ENCODE data around the gene GRB2. TPM values are rescaled to one million over a fixed set of nuclear protein-coding genes. Genes with fewer than 3 reads are reported as not detected.
"Not testable (repeated sequence)": the region's sequence is repeated elsewhere in the genome, so short reads cannot be mapped to it uniquely, and the experiment has no call there.

GRB2 gene
- total RNA-seq (219 and 224 TPM in 2 replicates), polyA plus RNA-seq (114 and 152 TPM in 2 replicates), polyA minus RNA-seq (176 and 241 TPM in 2 replicates)
- total RNA-seq (2013) = 187 TPM

GRCh38 chr17:75405365-75406221 is at the start of gene GRB2:
Gene GRB2 (minus strand): TSS chr17:75405678. CDS start chr17:75393628, 12,050 bp downstream.
- Histone ChIP-seq H3K9me3 (ENCODE audit: control extremely low read depth in 1 of 3, control insufficient read depth in 2 of 3, insufficient read depth in 1 of 3, low read length in 2 of 3) (no peaks in the 10 kb centered on the region), H2AFZ (ENCODE audit: insufficient read depth, low read depth, low read length, poor library complexity, severe bottlenecking) (peak within 1 kb of the TSS; percentile 79), H3K4me2 (replicated peaks; ENCODE audit: low read depth, low read length, poor library complexity, severe bottlenecking) (peak within 1 kb of the TSS; percentile 81), H4K20me1 (ENCODE audit: control insufficient read depth, insufficient read depth, low read length, poor library complexity, severe bottlenecking) (peaks cover 41% of the 10 kb centered on the region), H3K36me3 (replicated peaks in 1 of 2; ENCODE audit: control extremely low read depth in 1 of 2, control insufficient read depth in 1 of 2, extremely low read depth in 1 of 2, insufficient read depth in 2 of 2, low read length in 1 of 2) (peaks cover 0 to 2% of the 10 kb centered on the region in 2 experiments), H3K27ac (ENCODE audit: low read length in 2 of 2) (peak within 1 kb of the TSS; percentile 79 to 92), H3K79me2 (ENCODE audit: control insufficient read depth, insufficient read depth, low read length) (peaks cover 75% of the 10 kb centered on the region), H3K9ac (ENCODE audit: low read length) (peak within 1 kb of the TSS; percentile 97), H3K4me1 (ENCODE audit: control insufficient read depth in 2 of 2, insufficient read depth in 2 of 2, low read length in 2 of 2) (peaks cover 32 to 43% of the 10 kb centered on the region in 2 donors), H3K27me3 (replicated peaks in 1 of 4; ENCODE audit: control extremely low read depth in 1 of 4, control insufficient read depth in 3 of 4, insufficient read depth in 4 of 4, low read length in 3 of 4) (no peaks in the 10 kb centered on the region), H3K4me3 (ENCODE audit: control extremely low read depth in 1 of 5, extremely low read depth in 1 of 5, insufficient read depth in 1 of 5, low read depth in 2 of 5, low read length in 4 of 5) (peak within 1 kb of the TSS; percentile 91 to 99 (median 99))
- Mint-ChIP-seq H3K9me3 (ENCODE audit: insufficient read depth) (no peaks in the 10 kb centered on the region), H3K27me3 (no peaks in the 10 kb centered on the region), H3K4me3 (peak within 1 kb of the TSS; percentile 98), H3K4me1 (peaks cover 39% of the 10 kb centered on the region), H3K27ac (peak within 1 kb of the TSS; percentile 97)
- DNase-seq (peak; percentile 98), ATAC-seq (ENCODE audit: low read depth) (peak; percentile 89)
- ChIA-PET POLR2A (interaction anchor here (0.6 to 2.7 kb wide), 15 partner anchors 30 to 163 kb away, joined by 3 to 25 read pairs (median 5); partner anchors contain the start of genes GGA3, MIF4GD, MRPS7 and SLC25A19), CTCF (interaction anchor here (0.6 to 11.3 kb wide), 16 partner anchors 9 to 203 kb away, joined by 3 to 116 read pairs (median 4); partner anchors contain the start of genes LLGL2, MIF4GD and SLC25A19)
- TF ChIP-seq CTCF (IDR thresholded peaks at IDR 0.05) = no peak
- TF ChIP-seq EZH2 (IDR thresholded peaks at IDR 0.05; ENCODE audit: borderline replicate concordance, insufficient read depth, low read depth, low read length, poor library complexity, severe bottlenecking) = no peak
- intact Hi-C loops (cut with micrococcal nuclease) = loop anchor here (1.0 to 5.0 kb wide), 7 partner anchors 12 to 200 kb away; partner anchors contain the start of genes CASKIN2, GGA3, MIF4GD and MRPS7
- WGBS (ENCODE audit: insufficient coverage) = under 1% methylated on average over 67 of the region's 74 CpGs

DNA sequence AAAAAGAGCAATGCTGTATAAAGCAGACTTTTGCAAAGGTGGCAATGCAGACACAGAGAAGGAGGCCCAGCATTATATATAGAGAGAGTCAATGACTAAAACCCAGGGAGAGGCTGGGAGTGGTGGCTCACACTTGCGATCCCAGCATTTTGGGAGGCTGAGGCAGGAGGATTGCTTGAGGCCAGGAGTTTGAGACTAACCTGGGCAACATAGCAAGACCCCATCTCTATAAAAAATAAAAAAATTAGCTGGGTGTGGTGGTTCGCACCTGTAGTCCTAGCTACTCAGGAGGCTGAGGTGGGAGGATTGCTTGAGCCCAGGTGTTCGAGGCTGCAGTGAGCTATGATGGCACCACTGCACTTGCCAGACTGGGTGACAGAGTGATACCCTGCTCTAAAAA is 49.2 kb upstream of the GRB2 start:
- H3K27me3 Mint-ChIP-seq = not testable (repeated sequence)
- peaks cover 36% of the 10 kb centered on the region for H3K4me1 Mint-ChIP-seq

More for the DNA sequence above, 49.2 kb upstream of the GRB2 start:
- Histone ChIP-seq H3K79me2 (ENCODE audit: control insufficient read depth, insufficient read depth, low read length) (peaks cover 24% of the 10 kb centered on the region), H3K4me1 (ENCODE audit: control insufficient read depth in 2 of 2, insufficient read depth in 2 of 2, low read length in 2 of 2) (peaks cover 14 to 16% of the 10 kb centered on the region in 2 donors)
- DNase-seq; ATAC-seq (ENCODE audit: low read depth); H3K4me3 ChIP-seq (ENCODE audit: control extremely low read depth in 1 of 5, extremely low read depth in 1 of 5, insufficient read depth in 1 of 5, low read depth in 2 of 5, low read length in 4 of 5); H3K36me3 ChIP-seq (replicated peaks in 1 of 2; ENCODE audit: control extremely low read depth in 1 of 2, control insufficient read depth in 1 of 2, extremely low read depth in 1 of 2, insufficient read depth in 2 of 2, low read length in 1 of 2); H3K27me3 ChIP-seq (replicated peaks in 1 of 4; ENCODE audit: control extremely low read depth in 1 of 4, control insufficient read depth in 3 of 4, insufficient read depth in 4 of 4, low read length in 3 of 4); H3K9me3 Mint-ChIP-seq (ENCODE audit: insufficient read depth); H3K9me3 ChIP-seq (ENCODE audit: control extremely low read depth in 1 of 3, control insufficient read depth in 2 of 3, insufficient read depth in 1 of 3, low read length in 2 of 3); intact Hi-C loops (cut with micrococcal nuclease); H3K27ac Mint-ChIP-seq; H4K20me1 ChIP-seq (ENCODE audit: control insufficient read depth, insufficient read depth, low read length, poor library complexity, severe bottlenecking); H2AFZ ChIP-seq (ENCODE audit: insufficient read depth, low read depth, low read length, poor library complexity, severe bottlenecking); H3K9ac ChIP-seq (ENCODE audit: low read length); H3K27ac ChIP-seq (ENCODE audit: low read length in 2 of 2); POLR2A ChIA-PET; H3K4me2 ChIP-seq (replicated peaks; ENCODE audit: low read depth, low read length, poor library complexity, severe bottlenecking): not testable (repeated sequence)
- peak overlapping the region; percentile 14 for H3K4me3 Mint-ChIP-seq
- WGBS (ENCODE audit: insufficient coverage) = no CpG with 5 or more reads among the region's 3 CpGs
- CTCF ChIA-PET = interaction anchor here (0.6 to 1.5 kb wide), 3 partner anchors 9 to 294 kb away, joined by 4 to 5 read pairs (median 5); no protein-coding TSS in a partner anchor

Data from B cell (primary cell).